PC-3 (cell line): Measurements from ENCODE around the gene UNC13A.

Experiments
- CTCF ChIP-seq: fragments of 300-600 bp; sonication (generic); conservative IDR thresholded peaks from 2 replicates; pipeline ENCODE4 v1.5.1; 2017; ENCODE audit warnings: antibody characterized with exemption, low read depth, mild to moderate bottlenecking, low read length
- EZH2 ChIP-seq: fragments of 300-600 bp; sonication (generic); IDR thresholded peaks from one replicate; pipeline ENCODE4 v1.6.1; 2017; ENCODE audit warnings: antibody characterized with exemption, mild to moderate bottlenecking, low read length; ENCODE audit not compliant: unreplicated experiment

GRCh38 chr19:17658666-17659065 is 29.5 kb downstream of the UNC13A start:
- TF ChIP-seq CTCF (no peak), EZH2 (no peak)
